Activated naive CD4-positive, alpha-beta T cell treated with anti-CD3 and anti-CD28 coated beads, Interleukin-2, amount 10 ng/mL, durations not matched to agents 7 days and 5 days (primary cell): ENCODE measurements around the gene NKX2-2.
A peak's percentile ranks its signal among the peaks of the same experiment; 100 is the strongest.

Experiments used
- CTCF ChIA-PET: fragments of 350-600 bp; sonication (Branson Sonifier 250); formaldehyde crosslinking; loops from one replicate; lab custom pipeline; 2021; ENCODE audit warnings: antibody characterized with exemption; lab: Charles Lee
- DNase-seq: peaks from one replicate; pipeline ENCODE4 v3.0.0-alpha.2; 2020
- H3K27ac Mint-ChIP-seq: one replicate; pipeline ENCODE4 v1.8.0; 2021; ENCODE audit warnings: mild to moderate bottlenecking, moderate library complexity, mixed read lengths
- H3K27me3 Mint-ChIP-seq: one replicate; pipeline ENCODE4 v1.8.0; 2021; ENCODE audit warnings: mild to moderate bottlenecking, mixed read lengths
- H3K36me3 Mint-ChIP-seq: one replicate; pipeline ENCODE4 v1.8.0; 2021; ENCODE audit warnings: mixed read lengths
- H3K4me1 Mint-ChIP-seq: one replicate; pipeline ENCODE4 v1.8.0; 2021; ENCODE audit warnings: mixed read lengths
- H3K4me3 Mint-ChIP-seq: one replicate; pipeline ENCODE4 v1.8.0; 2021; ENCODE audit warnings: mild to moderate bottlenecking, moderate library complexity, mixed read lengths
- H3K9me3 Mint-ChIP-seq: one replicate; pipeline ENCODE4 v1.8.0; 2021; ENCODE audit warnings: mixed read lengths

Gene NKX2-2

DNA sequence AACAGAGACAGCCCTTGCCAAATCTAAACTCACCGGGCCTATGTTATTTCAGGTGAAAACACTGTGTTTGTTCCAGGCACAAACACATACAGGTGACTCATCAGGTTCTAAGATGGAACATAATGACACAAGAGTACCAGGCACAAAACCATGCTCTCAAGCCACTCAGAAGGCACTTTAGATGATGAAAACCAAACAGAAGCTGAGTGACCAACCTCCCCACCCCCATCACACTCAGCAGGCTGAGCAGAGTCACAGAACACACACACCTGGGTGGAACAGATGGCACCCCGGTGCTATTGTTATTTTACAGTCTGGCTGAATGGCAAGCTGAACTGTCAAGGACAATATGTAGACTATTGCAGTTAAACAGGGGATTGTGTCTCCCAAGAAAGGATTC lies 20.6 kb upstream of the NKX2-2 start:
- Mint-ChIP-seq H3K9me3 (no peaks in the 10 kb centered on the region), H3K27me3 (peaks cover 11% of the 10 kb centered on the region), H3K27ac (no peak overlapping the region), H3K4me1 (no peaks in the 10 kb centered on the region), H3K4me3 (no peak overlapping the region), H3K36me3 (no peaks in the 10 kb centered on the region)
- no peak for DNase-seq
- CTCF ChIA-PET, result interaction anchor here (1.0 kb wide), 1 partner anchor 37 kb away, joined by 3 read pairs; no protein-coding TSS in a partner anchor

DNA sequence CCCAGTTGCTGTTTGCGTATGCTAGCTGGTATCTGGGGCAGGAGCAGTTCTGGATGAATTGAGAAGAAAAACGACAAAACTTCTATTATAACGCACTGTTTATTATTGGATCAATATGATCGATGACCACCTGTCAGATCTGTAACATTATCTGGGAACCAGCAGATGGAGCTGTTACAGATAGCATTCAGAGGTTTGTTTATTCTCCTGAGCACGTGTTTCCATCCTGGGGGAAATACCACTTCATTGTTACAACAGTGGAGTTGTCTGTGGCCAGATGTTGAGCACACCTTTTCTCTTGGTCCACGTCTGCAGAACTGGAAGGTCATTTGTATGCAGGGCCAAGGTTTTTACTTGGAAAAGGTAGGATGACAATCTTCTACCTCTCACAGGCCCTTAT lies 16.0 kb upstream of the NKX2-2 start:
- H3K36me3 Mint-ChIP-seq, result no peaks in the 10 kb centered on the region
- H3K4me1 Mint-ChIP-seq, result no peaks in the 10 kb centered on the region
- CTCF ChIA-PET, result interaction anchor here (0.7 to 3.6 kb wide), 13 partner anchors 10 to 85 kb away, joined by 3 to 70 read pairs (median 5); no protein-coding TSS in a partner anchor
- no peak overlapping the region for H3K4me3 Mint-ChIP-seq
- H3K9me3 Mint-ChIP-seq, result no peaks in the 10 kb centered on the region
- no peak overlapping the region for H3K27ac Mint-ChIP-seq
- H3K27me3 Mint-ChIP-seq, result peaks cover 35% of the 10 kb centered on the region
- no peak for DNase-seq

DNA sequence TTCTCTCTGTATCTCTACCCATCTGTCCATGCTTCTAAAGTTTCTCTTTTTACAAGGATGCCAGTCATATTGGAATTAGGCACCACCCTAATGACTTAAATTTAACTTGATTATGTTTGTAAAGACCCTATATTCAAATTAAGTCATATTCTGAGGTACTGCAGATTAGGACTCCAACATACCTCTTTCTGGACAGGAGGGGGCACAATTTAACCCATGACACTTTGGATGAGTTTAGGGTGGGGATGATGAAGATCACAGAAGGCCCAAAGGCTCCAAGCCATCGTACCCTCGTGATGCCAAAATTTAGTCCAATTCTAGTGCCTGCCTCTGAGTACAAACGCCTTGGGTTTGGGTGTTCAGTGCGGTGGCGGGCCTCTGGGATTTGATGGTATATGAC lies 15.0 kb upstream of the NKX2-2 start:
- no peaks in the 10 kb centered on the region for H3K36me3 Mint-ChIP-seq
- CTCF ChIA-PET, result interaction anchor here (0.8 to 3.6 kb wide), 9 partner anchors 18 to 86 kb away, joined by 3 to 70 read pairs (median 5); no protein-coding TSS in a partner anchor
- no peak overlapping the region for H3K4me3 Mint-ChIP-seq
- no peaks in the 10 kb centered on the region for H3K9me3 Mint-ChIP-seq
- H3K4me1 Mint-ChIP-seq, result no peaks in the 10 kb centered on the region
- H3K27me3 Mint-ChIP-seq, result peaks cover 45% of the 10 kb centered on the region
- no peak overlapping the region for H3K27ac Mint-ChIP-seq
- no peak for DNase-seq

DNA sequence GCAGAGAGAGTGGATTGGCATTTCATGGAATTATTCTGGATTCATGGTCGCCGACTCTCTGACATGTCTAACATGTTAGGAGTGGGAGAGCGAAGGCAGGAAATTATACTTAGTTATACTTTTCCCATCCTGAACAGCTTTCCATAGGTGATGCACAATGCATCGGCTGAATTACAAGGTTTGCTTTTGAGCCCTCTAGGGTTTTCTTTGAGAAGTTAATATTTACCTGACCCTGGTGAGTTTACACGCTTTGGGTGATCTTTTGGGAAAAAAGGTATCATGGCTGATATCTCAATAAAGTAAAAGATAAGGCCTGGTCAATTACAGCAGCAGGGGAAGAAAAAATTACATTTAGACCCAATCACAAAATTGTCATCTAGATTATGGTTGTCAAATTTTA lies 14.0 kb upstream of the NKX2-2 start:
- H3K4me1 Mint-ChIP-seq, result no peaks in the 10 kb centered on the region
- H3K36me3 Mint-ChIP-seq, result no peaks in the 10 kb centered on the region
- CTCF ChIA-PET, result interaction anchor here (3.6 kb wide), 1 partner anchor 44 kb away, joined by 70 read pairs; no protein-coding TSS in a partner anchor
- peaks cover 53% of the 10 kb centered on the region for H3K27me3 Mint-ChIP-seq
- no peak overlapping the region for H3K27ac Mint-ChIP-seq
- no peaks in the 10 kb centered on the region for H3K9me3 Mint-ChIP-seq
- H3K4me3 Mint-ChIP-seq, result no peak overlapping the region
- DNase-seq, result no peak

- H3K36me3 Mint-ChIP-seq, result no peaks in the 10 kb centered on the region
Observed at GRCh38 chr20:21526776-21527175, 12.9 kb upstream of the NKX2-2 start.

GRCh38 chr20:21523895-21524294 lies 10.0 kb upstream of the NKX2-2 start:
- Mint-ChIP-seq H3K9me3 (no peaks in the 10 kb centered on the region), H3K36me3 (peaks cover 1% of the 10 kb centered on the region), H3K27me3 (peaks cover 84% of the 10 kb centered on the region), H3K4me3 (no peak overlapping the region), H3K27ac (peak overlapping the region; percentile 0), H3K4me1 (peaks cover 4% of the 10 kb centered on the region)
- no peak for DNase-seq
- CTCF ChIA-PET, result interaction anchor here (2.3 kb wide), 1 partner anchor 48 kb away, joined by 16 read pairs; no protein-coding TSS in a partner anchor

More at GRCh38 chr20:21526776-21527175, 12.9 kb upstream of the NKX2-2 start:
- no peak for DNase-seq
- Mint-ChIP-seq H3K4me3 (no peak overlapping the region), H3K9me3 (no peaks in the 10 kb centered on the region), H3K4me1 (no peaks in the 10 kb centered on the region), H3K27ac (no peak overlapping the region), H3K27me3 (peaks cover 55% of the 10 kb centered on the region)
- CTCF ChIA-PET, result interaction anchor here (3.6 kb wide), 1 partner anchor 45 kb away, joined by 70 read pairs; no protein-coding TSS in a partner anchor

- peaks cover 1% of the 10 kb centered on the region for H3K36me3 Mint-ChIP-seq
- peak overlapping the region; percentile 43 for H3K4me3 Mint-ChIP-seq
- peak overlapping the region; percentile 84 for H3K27ac Mint-ChIP-seq
- H3K4me1 Mint-ChIP-seq, result peaks cover 4% of the 10 kb centered on the region
- peaks cover 89% of the 10 kb centered on the region for H3K27me3 Mint-ChIP-seq
- CTCF ChIA-PET, result no interaction called here
- no peaks in the 10 kb centered on the region for H3K9me3 Mint-ChIP-seq
- DNase-seq, result no peak
Observed at GRCh38 chr20:21523281-21523868, 9.5 kb upstream of the NKX2-2 start.

GRCh38 chr20:21522481-21523280 lies 8.8 kb upstream of the NKX2-2 start:
- Mint-ChIP-seq H3K27ac (peak overlapping the region; percentile 84), H3K4me3 (peak overlapping the region; percentile 43), H3K9me3 (no peaks in the 10 kb centered on the region), H3K36me3 (peaks cover 3% of the 10 kb centered on the region), H3K4me1 (peaks cover 4% of the 10 kb centered on the region), H3K27me3 (peaks cover 94% of the 10 kb centered on the region)
- CTCF ChIA-PET, result no interaction called here
- no peak for DNase-seq

- CTCF ChIA-PET, result interaction anchor here (1.1 to 1.2 kb wide), 2 partner anchors 17 to 50 kb away, joined by 3 to 4 read pairs; no protein-coding TSS in a partner anchor
- H3K4me3 Mint-ChIP-seq, result peak overlapping the region; percentile 56
- H3K27ac Mint-ChIP-seq, result peak overlapping the region; percentile 80
- DNase-seq, result no peak
- peaks cover 3% of the 10 kb centered on the region for H3K36me3 Mint-ChIP-seq
- peaks cover 9% of the 10 kb centered on the region for H3K4me1 Mint-ChIP-seq
- peaks cover 94% of the 10 kb centered on the region for H3K27me3 Mint-ChIP-seq
- H3K9me3 Mint-ChIP-seq, result no peaks in the 10 kb centered on the region
Observed at GRCh38 chr20:21521596-21522480, 8.0 kb upstream of the NKX2-2 start.

- Mint-ChIP-seq H3K27ac (peak overlapping the region; percentile 80), H3K36me3 (peaks cover 7% of the 10 kb centered on the region), H3K27me3 (peaks cover 96% of the 10 kb centered on the region), H3K4me3 (peak overlapping the region; percentile 56), H3K4me1 (peaks cover 11% of the 10 kb centered on the region), H3K9me3 (peaks cover 1% of the 10 kb centered on the region)
- CTCF ChIA-PET, result interaction anchor here (1.1 to 1.2 kb wide), 2 partner anchors 16 to 51 kb away, joined by 3 to 4 read pairs; no protein-coding TSS in a partner anchor
- peak; percentile 21 for DNase-seq
Observed at GRCh38 chr20:21520702-21521595, 7.1 kb upstream of the NKX2-2 start.

- peaks cover 1% of the 10 kb centered on the region for H3K9me3 Mint-ChIP-seq
- peak overlapping the region; percentile 64 for H3K27ac Mint-ChIP-seq
- peaks cover 7% of the 10 kb centered on the region for H3K36me3 Mint-ChIP-seq
- peak overlapping the region; percentile 1 for H3K4me3 Mint-ChIP-seq
- CTCF ChIA-PET, result no interaction called here
- no peak for DNase-seq
- H3K27me3 Mint-ChIP-seq, result peaks cover 96% of the 10 kb centered on the region
- peaks cover 19% of the 10 kb centered on the region for H3K4me1 Mint-ChIP-seq
Observed at GRCh38 chr20:21519136-21519584, 5.3 kb upstream of the NKX2-2 start.

GRCh38 chr20:21518292-21518991 lies 4.6 kb upstream of the NKX2-2 start:
- DNase-seq, result no peak
- peaks cover 7% of the 10 kb centered on the region for H3K36me3 Mint-ChIP-seq
- no peak overlapping the region for H3K4me3 Mint-ChIP-seq
- CTCF ChIA-PET, result interaction anchor here (0.6 to 1.6 kb wide), 5 partner anchors 9 to 53 kb away, joined by 3 to 6 read pairs (median 3); no protein-coding TSS in a partner anchor
- H3K4me1 Mint-ChIP-seq, result peaks cover 21% of the 10 kb centered on the region
- peaks cover 96% of the 10 kb centered on the region for H3K27me3 Mint-ChIP-seq
- peak overlapping the region; percentile 42 for H3K27ac Mint-ChIP-seq
- H3K9me3 Mint-ChIP-seq, result peaks cover 1% of the 10 kb centered on the region
